GM18870 (cell line): ENCODE data around the gene KCNQ5.
"Not testable (repeated sequence)": the region's sequence is repeated elsewhere in the genome, so short reads cannot be mapped to it uniquely, and the experiment has no call there.

Source experiments
- ATAC-seq: cut with Tn5 transposase; IDR thresholded peaks from one replicate; pipeline ENCODE4 v1.9.1; 2021; ENCODE audit warnings: moderate library complexity; ENCODE audit not compliant: unreplicated experiment

Gene KCNQ5

DNA sequence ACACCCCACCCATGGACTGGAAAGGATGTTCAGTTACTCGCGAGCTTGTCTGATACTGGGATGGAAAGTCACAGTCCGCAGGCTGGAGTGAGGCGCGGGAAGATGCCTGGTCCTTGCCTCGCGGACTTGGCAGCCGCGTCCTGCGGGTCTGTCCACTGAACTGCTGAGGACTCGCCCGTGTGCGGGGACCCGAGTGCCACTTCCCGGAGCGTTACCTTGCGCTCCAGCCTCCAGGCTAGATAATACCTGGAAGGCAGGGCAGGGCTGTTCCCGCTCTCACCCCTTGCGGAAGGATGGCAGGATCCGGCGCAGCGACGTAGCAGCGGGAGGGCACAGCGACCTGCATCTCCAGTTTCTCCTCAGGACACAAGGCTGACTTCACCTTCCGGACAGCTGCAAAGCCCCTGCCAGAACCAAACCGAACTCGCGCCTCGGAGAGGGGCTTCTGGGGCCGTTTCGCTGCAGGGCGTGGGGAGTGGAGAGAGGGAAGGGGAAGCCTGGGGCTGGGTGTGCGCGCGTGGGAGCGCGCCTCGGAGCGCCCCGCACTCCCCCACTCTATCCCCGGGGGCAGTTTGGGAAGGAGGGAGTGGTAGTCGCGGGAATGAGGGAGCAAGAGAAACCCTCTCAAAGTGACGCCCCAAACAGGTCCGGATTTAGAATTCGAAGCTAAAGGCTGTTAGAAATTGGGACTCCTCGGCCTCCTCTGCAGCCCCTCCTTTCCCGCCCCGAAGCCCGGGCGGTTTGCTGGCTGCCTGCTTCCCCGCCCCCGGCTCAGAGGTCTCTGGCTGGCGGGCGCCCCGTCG lies at the start of gene KCNQ5:
Gene KCNQ5 (plus strand): TSS at position 774 of the 803 bp plus-strand sequence.
- no peak for ATAC-seq

DNA sequence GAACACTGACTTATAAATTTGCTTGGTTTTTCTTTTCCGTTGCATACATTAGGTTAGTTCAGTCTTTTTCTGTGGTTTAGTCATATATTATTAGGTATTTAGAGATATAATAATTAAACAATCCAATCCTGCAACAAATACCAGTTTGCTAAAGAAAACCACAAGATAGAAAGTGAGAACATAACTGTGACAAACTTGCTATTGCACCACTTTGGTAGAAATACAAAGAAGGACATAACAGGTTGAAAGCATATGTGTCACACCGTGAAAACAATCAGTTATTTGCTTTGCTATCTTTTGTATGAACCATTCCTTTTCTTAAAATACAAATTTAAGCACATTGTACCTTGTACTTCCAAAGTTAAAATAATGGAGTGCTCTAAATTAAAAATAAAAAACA lies 42.0 kb upstream of the KCNQ5 start:
- ATAC-seq: peak; percentile 81

DNA sequence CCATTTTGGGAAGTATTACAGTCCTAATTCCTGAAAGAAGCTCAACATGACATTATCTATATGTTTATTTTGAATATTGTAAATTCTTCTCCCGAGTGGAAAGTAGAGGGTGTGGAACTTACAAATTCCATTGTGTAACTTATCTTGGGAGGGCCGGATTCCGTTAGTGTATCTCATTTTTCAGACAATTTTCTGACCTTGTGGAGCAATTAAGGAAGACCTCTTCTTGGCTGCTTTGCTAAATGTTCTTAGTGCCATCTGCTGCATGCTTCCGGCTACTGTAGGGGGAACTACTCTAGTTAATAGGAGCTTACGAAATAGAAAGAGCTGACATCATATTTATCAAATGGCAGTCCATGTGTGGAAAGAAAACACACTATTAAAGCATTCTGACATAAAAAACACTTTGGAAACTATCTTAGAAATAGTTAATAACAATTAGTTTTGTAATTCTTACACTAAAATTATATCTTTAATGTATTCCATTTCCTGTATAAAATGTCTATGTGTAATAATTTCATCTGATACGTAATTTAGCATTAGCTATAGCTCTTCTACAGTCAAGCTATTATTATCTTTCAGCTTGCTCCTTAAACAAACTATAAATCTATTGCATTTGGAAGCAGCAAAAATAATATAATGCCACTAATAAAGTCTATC lies 41.5 kb upstream of the KCNQ5 start:
- ATAC-seq: peak; percentile 81

DNA sequence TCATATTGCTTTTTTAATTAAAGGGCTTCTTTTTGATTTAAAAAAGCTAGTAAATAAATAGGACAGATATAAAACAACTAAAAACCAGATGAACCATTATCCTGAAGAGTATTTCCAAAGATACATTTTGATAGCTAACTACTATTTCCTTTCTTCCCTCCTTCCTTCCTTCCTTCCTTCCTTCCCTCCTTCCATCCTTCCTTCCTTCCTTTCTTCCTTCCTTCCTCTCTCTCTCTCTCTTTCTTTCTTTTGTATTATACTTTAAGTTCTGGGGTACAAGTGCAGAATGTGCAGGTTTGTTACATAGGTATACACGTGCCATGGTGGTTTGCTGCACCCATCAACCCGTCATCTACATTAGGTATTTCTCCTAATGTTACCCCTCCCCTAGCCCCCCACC lies 40.9 kb upstream of the KCNQ5 start:
- not testable (repeated sequence) for ATAC-seq

DNA sequence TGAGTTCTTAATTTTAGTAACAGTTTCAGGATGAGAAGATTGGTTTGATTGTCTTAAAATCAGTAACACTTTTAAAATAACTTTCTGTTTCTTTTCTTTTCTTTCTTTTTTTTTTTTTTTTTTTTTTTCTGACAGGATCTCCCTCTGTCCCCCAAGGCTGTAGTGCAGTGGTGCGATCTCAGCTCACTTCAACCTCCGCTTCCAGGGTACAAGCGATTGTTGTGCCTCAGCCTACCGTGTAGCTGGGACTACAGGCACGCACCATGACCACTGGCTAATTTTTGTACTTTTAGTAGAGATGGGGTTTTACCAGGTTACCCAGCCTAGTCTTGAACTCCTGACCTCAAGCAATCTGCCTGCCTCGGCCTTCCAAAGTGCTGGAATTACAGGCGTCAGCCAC lies 33.7 kb upstream of the KCNQ5 start:
- no peak for ATAC-seq

DNA sequence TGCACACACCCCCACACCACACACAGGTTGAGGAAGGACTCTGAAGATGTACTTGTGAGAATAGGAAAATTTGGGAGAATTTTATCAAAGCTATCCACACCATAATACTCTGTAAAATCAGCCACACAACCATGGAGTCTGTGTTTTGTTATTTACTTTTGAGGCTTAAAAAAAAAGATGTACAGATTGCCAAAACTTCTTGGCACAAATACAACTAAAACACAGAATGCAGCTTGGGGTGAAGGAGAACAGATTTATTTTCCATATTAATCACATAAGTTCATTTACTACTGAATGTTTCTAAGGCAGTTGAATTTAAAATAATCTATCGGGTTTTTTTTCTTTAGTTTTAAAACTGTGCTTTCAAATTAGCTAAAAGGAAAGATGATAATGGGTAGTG lies 32.8 kb upstream of the KCNQ5 start:
- ATAC-seq: no peak

DNA sequence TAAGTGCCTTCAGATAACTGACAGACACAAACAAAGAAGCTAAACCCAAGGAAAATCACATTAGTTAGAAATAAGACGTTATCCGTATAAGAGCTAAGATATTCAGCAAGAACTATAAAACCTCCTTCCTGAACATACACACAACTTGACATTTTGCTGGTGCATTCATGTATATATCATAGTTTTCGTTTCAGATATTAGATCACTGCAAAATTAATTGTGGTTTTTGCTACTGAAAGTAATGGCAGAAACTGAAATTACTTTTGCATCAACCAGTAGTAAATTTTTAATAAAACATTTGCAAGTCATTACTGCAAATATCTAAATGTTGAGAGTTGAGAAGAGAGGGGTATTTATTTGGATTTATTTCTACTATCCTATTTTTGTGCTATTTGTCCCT lies 26.1 kb upstream of the KCNQ5 start:
- ATAC-seq: peak; percentile 69

DNA sequence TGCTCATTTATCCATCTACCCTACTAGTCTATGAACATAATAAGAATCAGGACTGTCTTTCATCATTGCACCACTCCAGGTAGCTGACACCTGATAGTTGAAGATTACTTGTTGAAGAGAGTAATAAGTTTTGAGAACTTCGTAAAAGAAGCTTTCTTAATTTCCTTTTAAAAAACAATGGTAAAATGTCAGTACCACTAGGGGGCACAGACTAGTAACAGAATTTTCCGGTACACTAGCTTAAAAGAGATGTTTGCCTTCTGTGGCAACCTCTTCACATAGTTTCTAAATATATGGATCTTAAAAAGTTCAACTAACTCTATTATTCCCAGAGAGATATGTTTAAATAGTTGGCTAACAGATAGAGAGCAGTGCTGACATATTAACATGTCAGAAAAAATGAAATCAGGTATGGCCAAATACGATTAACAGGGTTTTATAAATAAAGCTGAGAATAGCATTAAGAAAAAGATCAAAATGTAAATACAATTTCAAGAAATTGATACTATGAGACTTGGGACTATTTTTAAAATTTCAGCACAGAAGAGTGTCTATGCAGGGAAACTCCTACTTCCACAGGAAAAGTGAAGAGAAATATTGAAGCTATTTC lies 5.4 kb upstream of the KCNQ5 start:
- ATAC-seq: no peak

DNA sequence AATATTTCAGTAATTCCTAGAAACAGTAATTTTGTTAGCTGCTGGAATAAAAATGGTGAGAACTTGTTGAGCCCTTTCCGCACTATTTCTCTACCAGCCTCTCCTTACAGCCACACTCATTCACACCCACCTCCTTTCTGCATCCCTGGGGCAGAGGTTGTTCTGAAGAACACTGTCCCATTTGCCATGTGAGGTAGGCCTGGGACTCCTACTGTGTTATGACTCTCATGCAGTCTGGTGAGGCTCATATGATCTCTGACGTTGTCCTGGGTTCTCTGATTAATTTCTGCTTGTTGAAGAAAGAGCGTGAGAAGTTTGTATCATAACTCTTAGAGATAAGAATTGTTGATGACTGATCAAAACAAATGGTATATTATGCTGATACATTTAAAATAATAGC lies 4.1 kb upstream of the KCNQ5 start:
- no peak for ATAC-seq

DNA sequence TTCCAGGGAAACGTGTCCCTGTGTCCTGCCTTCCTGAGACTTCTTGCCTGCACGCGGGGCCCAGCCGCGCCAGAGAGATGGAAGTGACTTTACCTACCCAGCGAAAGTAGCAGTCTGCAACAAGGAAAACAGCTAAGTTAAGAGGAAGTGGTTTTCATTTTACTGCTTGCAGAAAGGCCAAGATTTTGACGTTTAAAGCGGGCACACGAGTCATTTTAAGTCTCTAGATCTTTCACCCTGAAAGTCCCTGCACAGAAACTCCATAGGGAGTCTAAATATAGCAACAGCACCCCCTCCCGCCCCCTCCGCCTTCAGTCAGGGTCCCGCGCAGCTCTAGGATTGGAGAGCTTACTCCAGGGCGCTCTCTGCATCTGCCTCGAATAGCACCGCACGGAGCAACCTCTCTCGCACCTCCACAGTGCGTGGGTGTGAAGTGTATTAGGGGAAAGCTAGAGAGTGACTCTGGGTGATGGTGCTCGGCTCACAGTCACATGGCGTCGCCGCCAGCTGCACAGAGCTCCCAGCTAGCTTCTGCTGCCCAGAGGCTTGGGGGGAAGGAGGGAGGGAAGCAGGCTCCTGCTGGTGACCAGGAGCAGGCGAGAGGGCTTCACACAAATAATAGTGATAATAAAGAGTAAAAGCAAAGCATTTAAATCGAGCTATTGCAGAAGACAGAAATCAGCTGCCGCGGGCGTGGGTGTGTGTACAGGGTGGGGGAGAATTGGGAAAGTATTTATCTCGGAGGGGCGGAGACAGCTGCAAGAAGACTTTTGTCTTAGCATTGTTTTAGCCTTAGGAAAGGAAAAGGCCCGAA lies 1.8 kb upstream of the KCNQ5 start:
- ATAC-seq: peak; percentile 62

DNA sequence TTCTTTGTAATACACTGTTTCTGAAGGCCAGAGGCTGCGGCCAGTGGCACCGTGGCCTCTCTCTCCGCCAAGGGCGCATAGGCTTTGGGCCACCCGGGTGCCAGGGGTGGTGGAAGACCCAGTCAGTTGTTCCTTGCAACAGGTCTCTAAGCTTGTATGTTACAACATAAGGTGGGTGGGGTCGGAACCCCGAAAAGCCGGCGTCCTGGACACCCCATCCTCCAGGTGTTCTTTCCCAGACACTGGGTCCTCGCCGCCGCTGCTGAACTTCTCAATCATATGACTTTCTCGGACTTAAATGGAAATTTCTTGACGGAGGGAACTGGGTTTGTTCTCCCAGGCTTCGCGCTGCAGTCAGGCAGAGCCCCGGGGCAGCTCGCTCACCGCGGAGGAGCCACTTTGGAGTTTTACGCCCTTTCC lies 983 bp upstream of the KCNQ5 start:
- no peak for ATAC-seq

DNA sequence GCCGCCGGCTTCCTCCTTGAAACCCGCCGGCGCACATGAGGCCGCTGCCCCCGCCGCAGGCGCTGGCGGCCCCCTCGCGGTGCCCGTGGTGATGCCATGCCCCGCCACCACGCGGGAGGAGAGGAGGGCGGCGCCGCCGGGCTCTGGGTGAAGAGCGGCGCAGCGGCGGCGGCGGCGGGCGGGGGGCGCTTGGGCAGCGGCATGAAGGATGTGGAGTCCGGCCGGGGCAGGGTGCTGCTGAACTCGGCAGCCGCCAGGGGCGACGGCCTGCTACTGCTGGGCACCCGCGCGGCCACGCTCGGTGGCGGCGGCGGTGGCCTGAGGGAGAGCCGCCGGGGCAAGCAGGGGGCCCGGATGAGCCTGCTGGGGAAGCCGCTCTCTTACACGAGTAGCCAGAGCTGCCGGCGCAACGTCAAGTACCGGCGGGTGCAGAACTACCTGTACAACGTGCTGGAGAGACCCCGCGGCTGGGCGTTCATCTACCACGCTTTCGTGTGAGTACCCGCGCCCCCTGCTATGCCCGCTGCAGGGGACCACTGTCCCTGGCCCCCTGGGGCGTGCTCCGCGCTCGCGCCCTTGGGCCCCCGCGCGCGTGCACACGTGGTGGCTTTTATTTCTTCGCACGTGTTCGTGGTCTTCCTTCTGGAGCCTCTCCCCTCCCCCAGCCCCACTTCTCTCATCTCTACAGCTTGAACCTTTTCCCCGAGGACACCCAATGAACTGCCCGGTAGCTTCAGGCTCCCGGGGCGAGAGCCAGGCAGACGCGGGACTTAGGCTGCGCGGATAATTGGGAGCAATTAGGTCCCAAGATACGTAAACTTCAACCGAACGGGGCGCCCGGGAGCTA lies 453 bp downstream of the KCNQ5 start:
- ATAC-seq: no peak

DNA sequence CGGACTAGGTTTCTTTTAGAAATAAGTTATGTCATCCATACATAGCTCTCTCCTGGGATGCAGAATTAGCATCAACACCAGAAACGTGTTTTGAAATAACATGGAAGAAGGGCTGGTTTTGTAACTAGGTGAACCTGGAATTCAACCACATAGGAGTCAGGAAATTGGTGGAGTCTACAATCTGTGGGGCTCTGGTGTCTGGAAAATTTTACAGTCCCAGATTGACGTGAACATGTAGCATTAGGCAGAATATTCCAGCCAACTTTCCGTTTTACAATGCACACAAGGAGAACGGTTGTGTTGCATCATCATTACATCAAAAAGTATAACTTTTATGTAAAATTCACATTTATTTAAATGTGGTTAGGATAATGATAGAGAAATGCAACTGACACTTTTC lies 1.9 kb downstream of the KCNQ5 start:
- ATAC-seq: no peak

DNA sequence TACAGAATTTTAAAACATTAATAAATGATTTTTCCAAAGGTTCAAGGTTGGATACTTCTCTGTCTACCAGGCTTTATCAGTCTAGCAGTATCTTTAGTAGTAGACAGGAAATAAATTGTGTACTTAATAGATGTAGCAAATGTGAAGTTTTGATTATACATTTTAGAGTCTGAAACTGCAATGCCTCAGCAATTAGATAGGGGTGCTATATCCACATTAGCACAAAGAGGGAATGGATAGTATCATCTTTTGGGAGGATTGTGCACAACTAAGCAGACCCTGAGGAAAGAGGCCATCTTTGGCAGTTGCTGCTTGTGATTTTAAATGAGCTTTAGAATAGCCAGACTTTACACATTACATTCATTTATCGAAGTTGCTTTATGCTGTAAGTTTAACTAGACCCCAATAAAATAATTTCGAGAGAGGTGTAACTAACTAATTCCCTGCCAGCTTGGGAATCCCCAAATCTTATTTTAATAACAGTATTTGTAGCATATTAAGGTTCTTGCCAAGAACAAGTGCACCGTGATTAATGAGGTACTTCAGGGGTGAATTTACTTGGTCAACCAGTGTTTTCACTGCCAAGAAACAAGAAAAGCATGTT lies 2.8 kb downstream of the KCNQ5 start:
- ATAC-seq: no peak

DNA sequence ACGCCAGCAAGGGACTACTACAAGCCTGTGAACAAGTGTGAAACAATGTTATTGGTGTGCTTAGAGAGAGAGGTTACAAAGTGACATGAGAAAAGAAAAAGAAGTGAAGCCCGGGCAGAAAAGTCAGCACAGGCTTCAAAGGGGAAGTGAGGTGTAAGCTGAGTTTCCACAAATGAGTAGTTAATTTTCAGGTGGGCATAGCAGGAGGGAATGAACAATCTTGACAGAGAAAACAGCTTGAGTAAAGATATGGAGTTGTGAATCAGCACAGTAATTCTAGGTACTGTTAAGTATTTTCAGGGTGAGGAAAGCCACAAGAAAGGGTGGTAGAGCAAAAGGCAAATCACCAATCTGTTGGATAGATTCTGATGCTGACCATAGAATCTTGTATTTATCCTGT lies 4.3 kb downstream of the KCNQ5 start:
- ATAC-seq: peak; percentile 78

DNA sequence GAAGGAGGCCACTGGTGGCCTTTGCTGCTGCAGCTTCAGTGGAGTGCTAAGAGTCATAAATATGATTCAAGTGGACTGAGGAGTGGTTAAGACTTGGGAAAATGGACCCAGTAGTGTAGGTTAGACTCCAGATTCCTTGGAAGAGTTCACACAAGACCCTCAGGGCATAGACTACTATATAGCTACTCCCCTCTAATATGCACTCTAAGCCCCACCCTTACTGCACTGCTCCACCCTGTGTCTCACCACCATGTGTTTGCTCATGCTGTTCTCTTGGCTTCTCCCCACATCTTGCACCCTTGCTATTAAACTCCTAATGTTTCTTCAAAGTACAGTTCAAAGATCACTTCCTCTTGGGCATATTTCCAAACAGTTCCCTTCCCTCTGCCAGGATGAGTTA lies 5.7 kb downstream of the KCNQ5 start:
- ATAC-seq: no peak

DNA sequence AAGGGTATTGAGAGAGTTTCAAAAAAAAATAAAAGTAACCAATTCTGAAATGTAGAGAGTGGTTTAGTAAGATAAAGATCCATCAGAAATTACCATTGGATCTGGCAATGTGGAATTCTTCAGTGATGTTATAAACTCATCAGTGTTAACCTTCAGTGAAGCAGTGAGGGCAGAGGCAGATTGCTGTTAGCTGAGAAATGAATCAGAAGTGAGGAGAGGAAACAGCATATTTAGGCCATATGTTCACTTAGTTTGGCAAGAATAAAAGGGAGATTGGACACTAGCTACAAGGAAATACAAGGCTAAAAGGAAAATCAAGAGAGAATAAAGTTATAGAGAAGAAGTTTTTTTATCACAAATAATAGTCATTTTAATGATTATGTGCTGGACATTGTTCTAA lies 9.6 kb downstream of the KCNQ5 start:
- ATAC-seq: no peak

DNA sequence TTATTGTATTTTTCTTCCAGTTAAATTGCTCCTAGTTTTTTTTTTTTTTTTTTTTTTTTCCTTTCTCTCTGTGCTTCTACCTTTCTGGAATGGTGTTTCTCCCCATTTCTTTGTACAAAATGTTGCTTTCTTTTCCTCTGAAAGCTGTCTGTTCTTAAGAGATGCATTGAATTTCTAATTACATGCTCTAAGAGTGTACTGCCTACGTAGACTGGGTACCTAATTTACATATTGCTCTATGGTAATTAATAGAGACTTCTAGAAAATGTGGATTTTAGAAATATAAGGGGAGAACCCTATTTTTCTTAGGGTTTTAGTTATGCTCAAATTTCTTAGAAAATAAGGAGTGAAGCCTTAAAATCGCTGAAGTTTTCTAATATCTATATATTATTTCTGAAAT lies 13.8 kb downstream of the KCNQ5 start:
- ATAC-seq: no peak

DNA sequence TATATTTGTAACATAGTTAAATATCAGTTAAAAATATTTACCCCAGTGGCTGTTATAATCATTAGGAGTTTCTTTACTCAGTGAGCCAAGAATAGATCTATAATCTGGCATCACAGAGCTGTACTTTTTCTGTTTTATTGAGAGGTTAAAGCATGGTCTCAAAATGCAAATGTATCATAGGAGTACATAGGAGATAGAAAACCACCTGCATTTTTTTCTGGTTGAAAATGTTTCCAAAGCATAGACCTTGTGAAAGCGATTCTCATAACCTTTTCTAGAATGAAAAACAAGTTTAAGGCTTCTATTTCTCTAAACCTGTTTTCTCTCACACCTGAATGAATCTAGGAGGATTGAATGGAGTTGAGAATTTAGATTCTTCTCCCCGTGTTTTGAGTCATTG lies 14.4 kb downstream of the KCNQ5 start:
- ATAC-seq: peak; percentile 95

DNA sequence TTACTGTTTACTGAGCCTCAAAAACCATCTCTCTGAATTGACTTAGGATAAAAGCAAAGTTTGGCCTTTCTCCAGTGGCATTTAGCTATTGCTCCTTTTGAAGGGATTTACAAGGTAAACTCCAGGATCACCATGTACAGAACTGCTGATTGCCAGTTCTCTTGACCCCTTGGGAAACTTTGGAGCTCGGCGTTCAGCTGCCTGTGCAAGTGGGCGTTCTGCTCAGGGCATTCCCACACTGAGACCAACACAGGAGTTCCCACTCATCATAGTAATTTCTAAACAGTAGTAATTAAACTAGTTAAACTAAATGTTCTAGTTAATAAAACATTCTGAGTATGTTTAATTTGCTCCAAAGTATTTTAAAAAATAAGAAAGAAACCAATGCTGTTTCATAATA lies 14.9 kb downstream of the KCNQ5 start:
- no peak for ATAC-seq
